Sigmoid colon (tissue), 4 donors: ENCODE measurements around the gene INTS11.

Experiments
- CTCF ChIP-seq, 4 experiments: fragments of 450-650 bp in 3 of 4; fragments of 200-600 bp in 1 of 4; IDR thresholded peaks; one replicate each; pipeline ENCODE4 v1.5.1; 2016 to 2019; ENCODE audit warnings: antibody characterized with exemption in 4 of 4, mild to moderate bottlenecking in 3 of 4, moderate library complexity in 2 of 4
- EP300 ChIP-seq, 4 donors: sonication (generic); formaldehyde crosslinking; IDR thresholded peaks; one replicate each; pipeline ENCODE4 v1.6.1; 2017; ENCODE audit warnings: antibody characterized with exemption in 4 of 4
- POLR2A ChIP-seq, 2 donors: fragments of 450-650 bp; IDR thresholded peaks; one replicate each; pipeline ENCODE4 v1.6.1; 2016; ENCODE audit warnings: antibody characterized with exemption in 2 of 2, mild to moderate bottlenecking in 2 of 2, moderate library complexity in 2 of 2
- POLR2AphosphoS5 ChIP-seq, 4 donors: sonication (generic); formaldehyde crosslinking; IDR thresholded peaks; one replicate each; pipeline ENCODE4 v1.6.1; 2017; ENCODE audit warnings: antibody characterized with exemption in 4 of 4

DNA sequence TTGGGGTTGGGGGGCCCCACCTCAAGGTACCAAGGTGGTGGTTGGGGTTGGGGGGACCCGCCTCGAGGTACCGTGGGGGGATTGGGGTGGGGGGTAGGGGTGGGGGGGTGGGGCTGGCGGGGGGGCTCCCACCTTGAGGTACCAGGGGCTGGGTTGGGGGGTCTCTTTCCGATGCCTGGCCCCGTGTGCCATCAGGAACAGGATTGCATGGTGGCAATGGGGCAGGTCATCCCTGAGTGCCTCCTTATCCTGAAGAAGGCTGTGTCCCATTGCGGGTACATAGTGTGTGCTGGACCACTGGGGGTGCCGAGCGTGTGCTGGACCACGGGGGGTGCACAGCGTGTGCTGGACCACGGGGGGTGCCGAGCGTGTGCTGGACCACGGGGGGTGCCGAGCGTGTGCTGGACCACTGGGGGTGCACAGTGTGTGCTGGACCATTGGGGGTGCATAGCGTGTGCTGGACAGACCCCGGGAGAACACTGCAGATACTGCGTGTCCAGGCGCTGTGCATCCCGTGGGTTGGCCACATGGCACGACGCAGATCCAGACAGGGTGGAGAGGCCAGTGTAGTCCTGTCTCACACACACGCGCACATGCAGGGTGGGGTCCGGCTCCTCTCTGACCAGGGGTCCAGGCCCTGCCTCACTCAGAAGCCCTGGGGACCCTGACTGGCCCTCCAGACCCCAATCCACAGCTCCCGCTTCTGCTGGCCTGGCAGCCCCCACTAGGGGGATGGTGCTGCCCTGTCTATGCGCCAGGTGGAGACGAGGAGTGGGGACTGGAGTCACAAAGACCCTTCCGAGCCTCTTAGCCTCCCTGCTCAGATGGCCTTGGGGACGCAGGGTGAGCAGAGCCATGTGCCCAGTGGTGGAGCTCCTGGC, 40.0 kb downstream of the INTS11 start:
- TF ChIP-seq POLR2AphosphoS5 (IDR thresholded peaks at IDR 0.05) = no peak
- no peak for TF ChIP-seq CTCF (IDR thresholded peaks at IDR 0.05)
- no peak for TF ChIP-seq POLR2A (IDR thresholded peaks at IDR 0.05)
- no peak for TF ChIP-seq EP300 (IDR thresholded peaks at IDR 0.05)
